HFFc6 (cell line): ENCODE data around the gene LAPTM5. TPM values are rescaled to one million over a fixed set of nuclear protein-coding genes. Genes with fewer than 3 reads are reported as not detected.
"Not testable (repeated sequence)": the region's sequence is repeated elsewhere in the genome, so short reads cannot be mapped to it uniquely, and the experiment has no call there.

Experiments used
- DNase-seq: peaks from one replicate; pipeline ENCODE4 v3.0.0-alpha.2; 2018
- H3K27ac Mint-ChIP-seq: 2 replicates; pipeline ENCODE4 v1.8.0; 2020; ENCODE audit warnings: mild to moderate bottlenecking, mixed read lengths
- H3K27me3 Mint-ChIP-seq: 2 replicates; pipeline ENCODE4 v1.8.0; 2021; ENCODE audit warnings: mild to moderate bottlenecking, moderate library complexity, mixed read lengths; ENCODE audit not compliant: insufficient read depth
- H3K36me3 Mint-ChIP-seq: 2 replicates; pipeline ENCODE4 v1.8.0; 2021; ENCODE audit warnings: low read depth, mixed read lengths
- H3K4me1 Mint-ChIP-seq: 2 replicates; pipeline ENCODE4 v1.8.0; 2020; ENCODE audit warnings: low read depth, mixed read lengths
- H3K4me3 Mint-ChIP-seq: 2 replicates; pipeline ENCODE4 v1.8.0; 2020; ENCODE audit warnings: mild to moderate bottlenecking, moderate library complexity, mixed read lengths
- H3K9me3 Mint-ChIP-seq: 2 replicates; pipeline ENCODE4 v1.8.0; 2020; ENCODE audit warnings: mild to moderate bottlenecking, mixed read lengths
- CTCF ChIP-seq: fragments of 200-600 bp; sonication (generic); IDR thresholded peaks from 2 replicates; pipeline ENCODE4 v1.5.0; 2021; ENCODE audit warnings: antibody characterized with exemption, mild to moderate bottlenecking
- total RNA-seq, 6 experiments: library from RNA; stranded (reverse); fragmentation: NEBNext Ultra II Directional; extraction: Animal tissue kit (Norgen Biotek cat#: 25700); gene quantifications; 2 replicates in 1 of 6; 3 replicates in 5 of 6; pipeline ENCODE4 v1.2.3, GENCODE V29; 2021

The LAPTM5 gene
- total RNA-seq, 6 experiments from 2014 or later = 0.38 to 0.81 (median 0.63) TPM

GRCh38 chr1:30773722-30774358 lies 16.3 kb upstream of the LAPTM5 start:
- Mint-ChIP-seq H3K4me1 (peaks cover 7% of the 10 kb centered on the region), H3K36me3 (no peaks in the 10 kb centered on the region), H3K27ac (no peak overlapping the region), H3K4me3 (no peak overlapping the region), H3K9me3 (no peaks in the 10 kb centered on the region), H3K27me3 (peaks cover 23% of the 10 kb centered on the region)
- no peak for TF ChIP-seq CTCF
- no peak for DNase-seq

GRCh38 chr1:30771005-30771404 lies 13.4 kb upstream of the LAPTM5 start:
- H3K27ac Mint-ChIP-seq = no peak overlapping the region
- no peaks in the 10 kb centered on the region for H3K4me1 Mint-ChIP-seq
- no peak overlapping the region for H3K4me3 Mint-ChIP-seq
- no peaks in the 10 kb centered on the region for H3K36me3 Mint-ChIP-seq
- no peak for DNase-seq
- H3K27me3 Mint-ChIP-seq = peaks cover 23% of the 10 kb centered on the region
- H3K9me3 Mint-ChIP-seq = no peaks in the 10 kb centered on the region
- TF ChIP-seq CTCF = no peak

- TF ChIP-seq CTCF = no peak
Measured at GRCh38 chr1:30770150-30770549, 12.6 kb upstream of the LAPTM5 start.

GRCh38 chr1:30768830-30769718 lies 11.5 kb upstream of the LAPTM5 start:
- DNase-seq = no peak
- H3K4me1 Mint-ChIP-seq = peaks cover under 1% of the 10 kb centered on the region; the same call in 1 of the 2 replicates
- TF ChIP-seq CTCF = no peak
- H3K9me3 Mint-ChIP-seq = no peaks in the 10 kb centered on the region
- H3K4me3 Mint-ChIP-seq = no peak overlapping the region
- H3K36me3 Mint-ChIP-seq = no peaks in the 10 kb centered on the region
- H3K27me3 Mint-ChIP-seq = peaks cover 20% of the 10 kb centered on the region
- no peak overlapping the region for H3K27ac Mint-ChIP-seq

More at GRCh38 chr1:30770150-30770549, 12.6 kb upstream of the LAPTM5 start:
- Mint-ChIP-seq H3K4me1 (no peaks in the 10 kb centered on the region), H3K36me3 (no peaks in the 10 kb centered on the region), H3K27ac (no peak overlapping the region), H3K27me3 (peaks cover 23% of the 10 kb centered on the region), H3K4me3 (no peak overlapping the region), H3K9me3 (no peaks in the 10 kb centered on the region)
- no peak for DNase-seq

- TF ChIP-seq CTCF = no peak
- Mint-ChIP-seq H3K36me3 (no peaks in the 10 kb centered on the region), H3K27me3 (peaks cover 13% of the 10 kb centered on the region), H3K4me3 (no peak overlapping the region), H3K27ac (no peak overlapping the region), H3K4me1 (peaks cover 8% of the 10 kb centered on the region), H3K9me3 (no peaks in the 10 kb centered on the region)
- DNase-seq = no peak
Measured at GRCh38 chr1:30768159-30768829, 10.7 kb upstream of the LAPTM5 start.

- not testable (repeated sequence) for H3K4me3 Mint-ChIP-seq, H3K27me3 Mint-ChIP-seq, H3K36me3 Mint-ChIP-seq, H3K9me3 Mint-ChIP-seq, H3K27ac Mint-ChIP-seq, DNase-seq
- H3K4me1 Mint-ChIP-seq = peaks cover 15% of the 10 kb centered on the region
Measured at GRCh38 chr1:30766948-30767347, 9.4 kb upstream of the LAPTM5 start.
